GM19023 (cell line): Measurements from ENCODE around the gene AP1B1.
"Not testable (repeated sequence)": the region's sequence is repeated elsewhere in the genome, so short reads cannot be mapped to it uniquely, and the experiment has no call there.

ENCODE experiments used
- ATAC-seq: cut with Tn5 transposase; IDR thresholded peaks from one replicate; pipeline ENCODE4 v1.9.1; 2021; ENCODE audit warnings: mild to moderate bottlenecking, moderate library complexity; ENCODE audit not compliant: unreplicated experiment

Gene AP1B1

DNA sequence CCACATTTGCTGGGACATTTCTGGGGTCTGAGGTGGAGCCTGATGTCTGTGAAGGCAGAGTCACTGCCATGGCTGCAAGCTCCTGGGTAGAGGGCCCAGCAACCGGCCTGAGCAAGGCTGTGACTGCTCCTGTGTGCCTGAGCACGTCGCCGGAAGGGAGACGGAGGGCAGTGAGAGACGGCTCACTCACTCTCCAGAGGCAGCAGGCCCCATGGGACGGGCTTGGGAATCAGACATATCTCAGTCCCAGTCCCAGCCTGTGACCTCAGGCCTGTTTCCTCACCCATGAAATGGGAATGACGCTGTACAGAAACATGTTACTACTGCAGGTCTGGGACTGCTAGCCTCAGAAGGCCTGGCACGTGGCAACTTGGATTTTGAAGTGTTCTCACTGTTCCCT, 36.5 kb downstream of the AP1B1 start:
- ATAC-seq, result no peak

DNA sequence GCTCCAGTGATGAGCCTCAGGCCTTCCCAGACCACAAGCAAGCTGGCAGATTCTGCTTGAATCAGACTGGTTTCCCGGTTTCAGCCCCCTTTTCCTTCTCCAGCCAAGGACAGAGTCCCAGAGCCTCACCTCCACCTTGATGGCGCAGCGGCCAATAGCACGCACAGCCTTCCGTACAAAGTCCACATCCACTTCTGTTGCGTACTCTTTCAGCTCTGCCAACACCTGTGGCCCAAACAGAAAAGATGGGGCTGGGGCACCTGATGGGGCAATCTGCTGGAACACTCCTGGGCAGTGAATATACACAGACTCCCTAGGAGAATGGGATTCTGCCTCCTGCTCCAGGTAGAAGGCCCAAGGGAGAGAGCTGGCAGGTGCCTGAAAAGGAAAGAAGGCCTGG, 37.3 kb downstream of the AP1B1 start:
- no peak for ATAC-seq

DNA sequence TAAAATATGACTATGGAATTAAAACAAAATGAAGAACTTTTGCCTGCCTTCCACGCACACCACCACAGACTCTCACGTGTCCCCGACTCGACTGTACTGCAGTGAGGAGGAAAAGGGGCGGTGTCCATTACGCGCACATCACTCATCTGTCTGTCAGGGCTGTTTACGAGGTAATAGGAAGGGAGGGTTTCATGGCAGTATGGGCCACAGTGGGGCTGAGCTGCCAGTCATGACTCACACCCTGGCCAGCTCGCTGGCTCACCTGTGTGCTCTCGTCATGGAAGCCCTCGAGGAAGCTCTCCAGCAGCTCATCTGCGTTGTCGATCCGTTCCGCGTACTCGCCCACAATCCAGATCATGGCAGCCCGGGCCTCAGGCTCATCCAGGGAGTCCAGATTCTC, 39.4 kb downstream of the AP1B1 start:
- no peak for ATAC-seq

DNA sequence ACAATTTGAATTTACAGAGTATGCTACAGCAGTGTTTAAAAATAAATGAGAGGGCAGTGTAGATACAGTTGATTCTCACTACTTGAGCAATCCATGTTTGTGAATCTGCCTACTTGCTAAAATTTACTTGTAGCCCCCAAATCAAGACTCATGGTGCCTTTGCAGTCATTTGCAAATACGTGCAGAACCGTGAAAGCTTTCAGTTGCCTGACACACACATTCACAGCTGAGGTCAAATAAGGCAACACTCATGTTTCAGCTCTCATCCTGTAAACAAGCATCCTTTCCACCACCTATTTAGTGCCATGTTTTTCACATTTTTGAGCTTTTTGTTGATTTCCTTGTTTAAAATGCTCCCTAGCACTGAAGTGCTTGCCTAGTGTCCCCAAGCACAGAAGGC, 40.3 kb downstream of the AP1B1 start:
- no peak for ATAC-seq

DNA sequence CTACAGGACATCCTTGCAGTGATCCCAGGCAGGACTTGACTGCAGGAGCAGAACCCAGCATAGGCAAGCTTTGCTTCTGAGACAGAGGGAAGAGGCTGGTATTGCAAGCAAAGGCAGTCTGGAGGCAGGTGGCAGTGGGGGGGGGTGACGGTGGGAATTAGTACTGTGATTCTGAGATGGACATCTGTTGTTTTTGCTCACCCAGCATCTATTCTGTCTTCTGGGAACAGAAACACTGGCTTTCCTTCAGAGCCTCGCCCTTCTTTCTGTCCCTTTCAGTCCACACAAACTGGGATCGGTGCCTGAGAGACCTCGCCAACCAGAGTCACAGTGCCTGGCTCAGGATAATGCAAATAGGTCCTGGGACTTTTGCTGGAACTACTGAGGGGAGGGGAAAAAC, 41.7 kb downstream of the AP1B1 start:
- ATAC-seq, result no peak

DNA sequence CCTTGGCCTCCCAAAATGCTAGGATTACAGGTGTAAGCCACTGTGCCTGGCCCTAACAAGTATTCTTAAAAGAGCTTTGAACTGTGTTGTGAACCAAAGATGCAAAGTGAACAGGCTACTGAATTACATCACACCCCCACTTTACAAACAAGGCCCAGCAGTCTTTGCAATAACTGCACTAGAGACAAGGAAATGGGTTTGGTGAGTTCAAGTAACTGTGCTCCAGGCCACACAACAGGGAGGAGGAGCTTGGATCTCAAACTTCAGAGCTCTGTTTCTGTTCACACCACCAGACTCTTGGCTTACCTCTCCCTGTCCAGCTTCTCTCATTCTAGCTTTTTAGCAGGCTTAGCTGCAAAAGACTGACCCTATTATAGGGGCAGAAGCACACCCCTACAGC, 42.4 kb downstream of the AP1B1 start:
- ATAC-seq, result no peak

DNA sequence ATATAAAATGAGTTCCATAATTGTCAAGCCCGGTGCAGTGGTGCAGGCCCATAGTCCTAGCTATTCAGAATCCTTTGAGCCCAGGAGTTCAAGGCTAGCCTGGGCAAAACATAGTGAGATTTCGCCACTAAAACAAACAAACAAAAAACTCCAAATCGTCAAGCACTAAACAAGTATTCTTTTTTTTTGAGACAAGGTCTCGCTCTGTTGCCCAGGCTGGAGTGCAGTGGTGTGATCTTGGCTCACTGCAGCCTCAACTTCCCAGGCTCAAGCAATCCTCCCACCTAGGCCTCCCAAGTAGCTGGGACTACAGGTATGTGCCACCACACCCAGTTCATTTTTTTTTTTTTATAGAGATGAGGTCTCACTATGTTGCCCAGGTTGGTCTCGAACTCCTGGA, 43.5 kb downstream of the AP1B1 start:
- ATAC-seq, result not testable (repeated sequence)

DNA sequence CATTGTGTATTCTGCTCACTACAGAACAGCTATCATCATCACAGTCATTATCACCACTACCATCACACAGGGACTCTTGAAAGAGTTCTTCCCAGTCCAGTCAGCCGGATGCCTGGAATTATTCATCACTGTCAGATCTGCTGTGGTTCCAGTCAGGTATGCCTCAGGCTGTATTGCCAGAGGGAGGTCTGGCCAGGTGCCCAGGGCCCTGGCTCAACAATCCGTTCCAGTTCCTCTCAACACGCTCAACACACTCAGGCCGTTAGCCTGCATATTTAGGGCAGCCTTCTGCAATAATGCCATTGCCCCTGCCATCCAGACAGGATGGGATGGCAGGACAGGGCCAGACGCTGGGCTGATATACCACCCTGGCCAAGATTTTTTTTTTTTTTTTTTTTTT, 44.2 kb downstream of the AP1B1 start:
- no peak for ATAC-seq

DNA sequence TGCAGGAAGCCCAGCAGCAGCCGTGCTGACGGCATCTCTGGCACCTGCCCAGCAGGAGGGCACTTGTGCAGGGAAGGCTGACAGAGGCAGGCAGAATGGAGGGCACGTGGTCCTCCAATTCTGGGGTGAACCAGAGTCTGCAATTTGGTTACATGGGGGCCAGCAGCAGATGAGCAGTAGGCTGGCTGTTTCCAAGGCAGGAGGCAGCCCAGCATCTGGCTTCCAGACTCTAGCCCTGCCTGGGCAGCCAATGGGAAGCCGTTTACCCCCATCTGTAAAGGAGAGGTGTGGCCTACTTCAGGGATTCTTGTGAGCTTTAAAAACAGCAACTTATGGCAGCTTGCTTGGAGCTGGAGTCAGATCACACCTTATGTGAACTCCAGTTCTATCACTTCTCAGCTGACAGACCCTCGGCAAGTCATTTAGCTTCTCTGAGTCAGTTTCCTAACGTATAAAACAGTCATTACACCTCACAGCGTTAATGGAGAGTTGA, 45.0 kb downstream of the AP1B1 start:
- no peak for ATAC-seq

DNA sequence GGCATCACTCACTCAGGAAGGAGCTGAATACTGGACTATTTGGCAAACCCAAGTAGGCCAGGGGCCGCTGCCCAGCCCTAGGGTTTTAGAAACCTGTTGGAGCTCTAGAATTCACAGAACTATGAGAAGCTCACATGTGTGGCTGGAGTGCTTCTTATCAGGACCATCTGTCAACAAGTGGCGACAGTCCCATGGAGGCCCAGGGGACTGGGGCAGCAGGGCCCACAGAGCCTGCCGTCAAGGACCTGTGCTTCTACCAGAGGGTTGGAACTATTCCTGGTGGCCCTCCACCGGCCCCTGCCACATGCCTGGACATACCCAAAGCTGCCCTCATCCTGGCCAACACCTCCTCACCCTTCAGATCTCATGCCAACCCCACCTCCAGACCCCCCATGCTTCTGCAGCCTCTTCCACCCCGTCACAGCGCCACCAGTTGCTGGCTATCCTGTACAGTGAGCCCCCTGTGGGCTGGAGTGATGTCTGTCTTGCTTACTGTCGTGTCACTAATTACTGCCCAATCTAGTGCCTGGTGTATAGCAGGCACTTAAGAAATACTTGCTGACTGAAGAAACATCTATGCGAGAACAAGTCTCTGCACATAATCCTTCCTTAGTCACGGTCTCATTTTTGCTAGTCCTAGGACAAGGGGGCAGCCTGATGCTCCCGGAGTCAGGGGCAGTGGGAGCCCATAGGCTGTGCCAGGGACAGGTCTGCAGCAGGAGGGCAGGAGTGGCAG, 45.6 kb downstream of the AP1B1 start:
- ATAC-seq, result no peak

DNA sequence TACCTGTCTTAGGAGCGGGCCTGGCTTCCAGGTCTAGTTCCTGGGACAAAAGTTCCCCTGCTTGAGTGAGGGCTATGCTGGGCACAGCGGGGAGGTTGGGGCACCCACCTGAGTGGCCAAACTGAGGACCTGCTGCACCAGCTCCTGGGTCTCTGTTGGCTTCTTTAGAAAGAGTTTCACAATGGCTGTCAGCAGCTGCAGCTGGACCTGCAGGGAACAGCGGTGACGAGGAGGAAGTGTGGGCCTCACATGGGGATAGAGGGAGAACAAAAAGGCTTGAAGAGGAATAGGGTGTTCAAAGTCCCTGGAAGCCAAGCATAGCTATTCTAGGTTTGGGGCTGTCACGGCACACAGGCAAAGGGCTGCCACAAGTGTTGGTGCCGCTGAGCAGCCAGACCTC, 46.2 kb downstream of the AP1B1 start:
- no peak for ATAC-seq

DNA sequence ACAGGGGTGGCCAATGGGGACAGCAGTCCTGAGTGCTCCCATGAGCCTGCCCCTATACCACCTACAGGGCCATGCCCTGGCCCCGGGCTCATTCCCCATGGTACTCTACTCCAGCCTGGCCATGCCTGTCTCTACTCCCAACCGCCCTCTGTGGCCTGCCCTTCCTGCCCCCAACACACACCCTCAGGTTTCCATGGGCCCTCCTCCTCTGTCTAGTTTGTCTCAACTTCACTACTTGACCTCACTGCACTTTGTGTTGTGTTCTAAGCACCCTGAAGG, 46.6 kb downstream of the AP1B1 start:
- ATAC-seq, result no peak

DNA sequence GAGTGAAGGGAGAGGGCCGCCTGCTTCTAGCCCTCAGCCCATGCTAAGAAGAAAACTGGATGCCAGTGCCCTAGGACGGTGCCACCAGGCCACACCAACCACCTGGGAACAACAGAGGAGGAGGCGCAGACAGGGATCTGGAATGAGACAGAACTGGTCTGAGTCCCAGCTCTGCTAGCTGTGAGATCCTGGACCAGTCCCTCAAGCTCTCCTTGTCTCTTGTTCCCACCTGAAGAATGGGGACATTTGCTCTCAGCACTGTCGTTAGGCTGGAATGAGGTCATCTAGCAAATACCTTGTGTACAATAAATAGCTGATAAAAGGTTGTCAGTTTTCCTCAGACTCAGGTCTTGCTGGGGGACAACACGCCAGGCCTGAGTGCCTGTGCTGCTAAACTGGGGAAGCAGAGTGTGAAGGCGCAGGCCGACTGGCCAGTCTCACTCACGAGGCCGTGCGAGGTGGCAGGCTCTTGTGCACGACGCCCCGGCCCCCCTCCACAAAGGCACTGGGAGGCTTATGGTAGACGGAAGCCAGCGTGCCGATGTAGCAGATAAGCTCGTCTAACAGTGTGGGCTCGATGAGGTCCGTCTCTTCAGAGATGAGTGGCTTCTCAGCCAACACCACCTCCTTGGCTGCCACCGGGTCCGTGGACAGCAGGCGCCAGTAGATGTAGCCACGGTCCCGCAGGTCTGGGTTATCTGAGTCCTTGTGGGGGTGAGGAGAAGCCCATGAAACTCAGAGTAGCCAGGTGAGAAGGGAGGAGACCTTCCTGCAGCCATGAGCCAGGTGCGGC, 47.1 kb downstream of the AP1B1 start:
- ATAC-seq, result no peak

DNA sequence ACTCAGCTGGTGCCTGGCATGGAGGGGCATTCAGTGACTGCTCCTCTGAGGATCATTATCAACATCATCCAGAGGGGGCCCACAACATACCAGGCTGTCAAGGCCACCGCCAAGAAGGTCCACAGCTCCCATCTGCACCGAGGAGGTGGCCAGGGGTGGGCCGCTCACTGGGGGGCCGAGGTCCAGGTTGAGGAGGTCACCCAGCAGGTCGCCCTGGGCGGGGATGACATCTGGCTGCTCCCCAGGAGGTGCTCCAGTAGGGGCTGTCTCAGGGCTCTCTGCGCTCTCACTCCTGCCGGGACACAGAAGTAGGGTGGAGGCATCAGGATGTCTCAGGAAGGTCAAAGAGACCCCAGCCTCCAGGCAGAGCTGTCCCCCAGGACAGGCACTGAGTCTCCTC, 47.8 kb downstream of the AP1B1 start:
- no peak for ATAC-seq

DNA sequence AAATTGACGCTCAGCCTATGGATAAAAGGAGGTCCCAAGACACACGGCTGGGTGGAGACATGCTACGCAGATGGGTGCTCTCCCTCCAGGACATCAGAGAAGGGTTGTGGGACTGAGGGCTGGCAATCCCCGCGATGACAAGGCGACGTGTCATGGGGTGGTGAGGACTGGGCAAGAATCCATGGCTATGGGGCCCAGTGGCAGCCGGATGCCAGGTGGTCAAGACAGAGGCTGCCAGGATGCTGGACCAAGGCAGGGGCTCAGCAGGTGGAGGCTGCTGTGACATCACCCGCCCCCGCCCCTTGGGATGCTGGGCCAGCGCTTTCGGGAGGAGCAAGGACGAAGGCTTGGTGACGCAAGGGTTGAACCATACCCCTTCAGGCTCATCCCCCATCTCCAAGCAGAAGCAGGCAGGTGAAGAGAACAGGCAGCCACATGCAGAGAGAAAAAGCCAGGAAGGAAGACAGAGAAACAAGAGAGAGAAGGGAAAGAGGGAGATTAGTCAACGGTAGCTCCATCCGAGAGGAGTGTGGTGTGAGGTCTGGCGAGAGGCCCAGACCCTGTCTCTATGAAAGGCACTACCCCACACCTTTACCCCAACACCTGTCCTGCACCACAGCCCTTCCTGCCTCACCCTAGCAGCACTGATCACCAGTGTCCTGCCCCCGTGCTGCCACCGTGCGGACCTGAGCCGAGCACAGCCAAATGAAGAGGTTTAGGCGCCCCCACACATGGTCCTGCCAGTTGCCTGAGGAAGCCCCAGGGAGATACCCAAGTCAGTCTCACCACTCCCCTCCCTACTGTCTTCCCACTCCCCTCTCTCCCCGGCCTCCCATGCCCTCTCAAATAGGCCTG, 48.8 kb downstream of the AP1B1 start:
- ATAC-seq, result no peak

DNA sequence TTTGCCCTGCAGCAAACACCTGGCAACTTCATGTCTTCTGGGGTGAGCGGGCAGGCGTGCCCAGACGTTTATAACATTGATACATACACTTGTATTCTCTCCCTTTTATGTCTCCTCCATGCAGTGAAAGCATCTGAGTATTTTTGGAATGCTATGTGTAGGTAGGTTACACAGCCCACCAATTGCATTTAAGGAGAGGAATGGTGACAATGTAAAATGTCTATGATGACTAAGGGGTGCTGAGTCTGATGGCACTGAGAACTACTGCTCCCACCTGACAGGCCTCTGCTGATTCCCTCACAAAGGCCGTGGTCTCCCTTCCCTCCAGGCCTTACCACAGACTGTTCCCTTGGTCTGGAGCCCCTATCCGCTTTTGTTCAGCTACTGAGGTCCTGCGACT, 50.0 kb downstream of the AP1B1 start:
- no peak for ATAC-seq

DNA sequence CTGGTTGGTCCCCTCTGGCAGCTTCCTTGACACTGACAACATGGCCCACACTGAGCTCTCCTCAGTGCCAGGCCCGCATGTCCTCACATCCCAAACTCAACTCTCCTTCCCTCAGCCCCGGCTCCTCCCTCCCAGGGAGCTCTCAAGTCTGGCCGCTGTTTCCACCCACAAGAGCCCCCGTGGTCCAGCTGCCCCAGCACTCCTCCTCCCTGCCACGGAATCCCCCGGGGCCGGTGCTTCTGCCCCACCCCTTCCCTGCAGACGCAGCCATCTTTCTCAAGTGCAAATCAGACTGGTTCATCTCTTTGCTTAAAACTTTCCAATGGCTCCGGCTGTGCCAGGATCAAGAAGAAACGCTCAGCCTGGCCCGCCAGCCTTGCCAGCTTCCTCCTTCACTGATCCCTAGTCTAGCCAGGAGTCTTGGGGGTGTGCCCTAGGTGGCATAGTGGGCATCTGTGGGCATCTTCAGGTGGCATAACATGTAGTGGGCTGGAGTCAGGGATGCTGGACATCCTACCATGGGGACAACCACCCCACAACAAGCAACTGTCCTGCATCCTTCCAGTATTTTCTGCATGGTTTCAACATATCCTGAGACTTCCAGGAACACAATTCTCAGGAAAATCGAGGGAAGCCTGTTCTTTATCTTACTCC, 50.6 kb downstream of the AP1B1 start:
- no peak for ATAC-seq

DNA sequence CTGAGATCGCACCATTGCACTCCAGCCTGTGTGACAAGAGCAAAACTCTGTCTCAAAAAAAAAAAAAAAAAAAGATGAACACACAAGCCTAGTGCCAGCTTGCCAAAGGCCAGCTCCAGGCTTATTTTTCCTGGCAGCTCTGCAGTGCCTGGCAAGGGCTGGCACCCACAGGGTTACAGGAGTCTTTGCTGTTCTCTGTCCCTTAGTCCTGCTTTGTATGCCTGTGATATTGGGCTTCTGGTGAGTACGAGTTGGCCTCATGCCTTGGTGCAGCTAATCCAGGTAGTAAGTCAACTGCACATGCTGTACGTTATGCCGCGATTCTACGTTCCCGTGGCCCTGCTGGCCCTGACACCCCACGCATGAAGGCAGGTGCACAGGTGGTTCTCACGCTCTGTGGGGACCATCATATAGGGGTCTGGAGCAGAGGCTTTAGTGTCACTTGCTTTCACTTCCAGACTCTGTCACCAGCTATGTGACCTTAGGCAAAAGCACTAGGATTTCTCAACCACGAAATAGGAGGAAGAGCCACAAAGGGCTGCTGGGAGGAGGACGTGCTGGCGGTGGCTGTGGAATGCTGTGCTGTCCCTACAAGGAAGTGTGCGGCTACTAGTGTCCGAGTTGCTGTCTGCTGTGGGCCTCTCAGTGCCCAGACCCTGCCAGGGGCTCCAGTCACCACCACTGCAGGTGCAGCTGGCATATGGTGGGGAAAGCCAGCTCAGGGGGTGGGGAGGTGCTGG, 51.4 kb downstream of the AP1B1 start:
- ATAC-seq, result no peak

DNA sequence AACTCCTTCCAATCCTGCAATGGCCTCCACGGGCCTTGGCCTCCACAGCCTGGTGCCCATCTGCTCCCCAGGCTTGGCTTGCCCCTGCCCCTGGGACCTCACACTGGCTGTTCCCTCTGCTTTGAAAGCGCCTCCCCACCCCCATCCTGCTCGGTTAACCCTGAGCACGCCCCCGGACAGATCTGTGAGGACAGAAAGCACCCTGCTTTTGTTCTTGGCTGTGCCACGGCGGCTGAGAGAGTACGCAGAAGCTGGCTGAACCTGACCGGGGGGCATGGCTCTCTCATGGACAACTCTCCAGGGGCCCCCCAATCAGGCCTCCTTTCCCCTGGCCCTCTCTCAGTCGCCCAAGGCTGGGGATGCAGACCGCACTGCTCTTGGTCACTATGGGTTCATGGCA, 52.7 kb downstream of the AP1B1 start:
- ATAC-seq, result no peak

DNA sequence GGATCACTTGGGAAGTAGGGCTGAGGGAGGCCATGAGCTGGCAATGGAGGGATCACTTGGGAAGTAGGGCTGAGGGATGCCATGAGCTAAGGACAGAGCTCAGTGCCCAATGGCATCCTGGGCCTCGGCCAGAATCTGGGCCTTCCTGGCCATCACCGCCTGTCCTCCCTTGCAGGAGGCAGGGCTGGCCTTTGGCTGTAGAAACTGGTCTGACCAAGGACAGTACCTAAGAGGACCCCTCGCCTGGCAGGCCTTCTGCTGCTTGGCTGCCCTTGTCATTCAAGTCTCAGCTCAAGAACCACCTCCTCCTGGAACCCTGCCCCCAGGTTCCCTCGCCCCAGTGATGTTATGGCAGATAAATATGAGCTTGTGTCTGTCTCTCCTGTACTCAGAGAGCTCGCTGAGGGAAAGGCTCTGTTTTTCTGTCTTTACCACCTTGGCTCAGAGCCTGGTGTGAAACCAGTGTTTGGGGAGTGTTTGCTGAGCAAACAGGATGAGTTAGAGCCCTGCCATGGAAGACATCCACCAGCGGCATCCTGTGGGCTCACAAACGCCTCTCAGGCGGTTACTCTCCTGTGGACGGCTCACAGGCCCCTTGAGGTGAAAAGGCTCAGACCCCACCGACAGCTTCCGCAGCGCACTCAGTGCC, 53.5 kb downstream of the AP1B1 start:
- ATAC-seq, result no peak
